Left lung (tissue), 10 donors: Measurements from ENCODE around the gene ESRRB. TPM values are rescaled to one million over a fixed set of nuclear protein-coding genes. Genes with fewer than 3 reads are reported as not detected.

ENCODE experiments used
- ATAC-seq: fragments of 200-7000 bp; cut with Tn5 transposase; one replicate; pipeline ENCODE4 v1.9.1; 2020; ENCODE audit warnings: moderate library complexity
- DNase-seq, 4 donors: peaks; one replicate each; pipeline ENCODE4 v3.0.0-alpha.2; 2013 to 2020
- H3K27ac ChIP-seq, 2 donors: fragments of 200-600 bp; sonication (generic) in 1 of 2; one replicate each; pipeline versions ENCODE4 v1.5.0 to v1.8.0; 2020 to 2021
- H3K27me3 ChIP-seq, 2 donors: fragments of 200-600 bp; sonication (generic) in 1 of 2; one replicate each; pipeline versions ENCODE4 v1.5.0 to v1.8.0; 2020 to 2021
- H3K36me3 ChIP-seq, 2 donors: fragments of 200-600 bp; sonication (generic) in 1 of 2; one replicate each; pipeline versions ENCODE4 v1.5.0 to v1.8.0; 2020 to 2021
- H3K4me1 ChIP-seq, 2 donors: fragments of 200-600 bp; one replicate each; pipeline ENCODE4 v1.8.0; 2021
- H3K4me3 ChIP-seq, 2 donors: fragments of 200-600 bp; sonication (generic) in 1 of 2; one replicate each; pipeline versions ENCODE4 v1.5.0 to v1.8.0; 2020 to 2021; ENCODE audit warnings: mild to moderate bottlenecking in 1 of 2
- H3K9me3 ChIP-seq, 2 donors: fragments of 200-600 bp; sonication (generic) in 1 of 2; one replicate each; pipeline versions ENCODE4 v1.5.0 to v1.8.0; 2020 to 2021
- intact Hi-C, 2 donors: fragments of 100-400 bp; cut with DNase I; formaldehyde crosslinking; loops; one replicate each; pipeline versions ENCODE4 v1.11.2 to v1.14.2; 2022
- polyA plus RNA-seq, 6 donors: library from polyadenylated mRNA; unstranded; fragments of 120-200 nt; gene quantifications; one replicate each; pipeline ENCODE4 v1.2.1, GENCODE V29; 2013; ENCODE audit not compliant: insufficient read length in 6 of 6
- total RNA-seq, 2 donors: library from RNA; stranded (reverse); fragmentation: NEBNext Ultra II Directional; extraction: Animal tissue kit (Norgen Biotek cat#: 25700); gene quantifications; one replicate each; pipeline ENCODE4 v1.2.1, GENCODE V29; 2021
- TF ChIP-seq, protein P1 (sequence below), 2 donors: fragments of 200-600 bp; sonication (generic) in 1 of 2; IDR thresholded peaks; one replicate each; pipeline versions ENCODE4 v1.5.0 to v1.8.0; 2021; ENCODE audit warnings: antibody characterized with exemption in 2 of 2
- donor health status: DM: no; HTN: yes; CAD: no.
- donor health status: DM: no; HTN: no; CAD: no.

Gene ESRRB
- total and polyA plus RNA-seq, 8 donors: 0.15 to 0.67 (median 0.40) TPM

DNA sequence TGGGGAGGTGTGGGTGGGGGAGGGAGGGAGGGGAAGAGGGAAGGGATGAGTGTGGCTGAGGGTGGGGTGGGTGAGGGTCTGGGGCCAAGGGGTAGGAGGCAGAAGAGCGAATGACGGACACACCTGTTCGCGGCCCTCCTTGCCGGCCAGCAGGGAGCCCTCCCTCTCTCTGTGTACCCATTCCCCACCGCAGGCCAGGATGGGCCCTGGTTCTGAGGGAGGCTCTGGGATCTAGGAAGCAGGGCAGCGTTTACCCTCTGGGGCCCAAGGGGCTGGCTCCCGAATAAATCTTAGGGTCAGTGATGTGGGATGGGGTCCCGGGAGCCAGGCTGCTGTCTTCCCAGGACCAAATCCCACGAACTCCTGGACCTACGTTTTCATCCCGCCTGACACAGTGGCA, 46.0 kb upstream of the ESRRB start:
- H3K9me3 ChIP-seq: no peaks in the 10 kb centered on the region
- no peak overlapping the region for H3K27ac ChIP-seq
- TF ChIP-seq, protein P1, sequence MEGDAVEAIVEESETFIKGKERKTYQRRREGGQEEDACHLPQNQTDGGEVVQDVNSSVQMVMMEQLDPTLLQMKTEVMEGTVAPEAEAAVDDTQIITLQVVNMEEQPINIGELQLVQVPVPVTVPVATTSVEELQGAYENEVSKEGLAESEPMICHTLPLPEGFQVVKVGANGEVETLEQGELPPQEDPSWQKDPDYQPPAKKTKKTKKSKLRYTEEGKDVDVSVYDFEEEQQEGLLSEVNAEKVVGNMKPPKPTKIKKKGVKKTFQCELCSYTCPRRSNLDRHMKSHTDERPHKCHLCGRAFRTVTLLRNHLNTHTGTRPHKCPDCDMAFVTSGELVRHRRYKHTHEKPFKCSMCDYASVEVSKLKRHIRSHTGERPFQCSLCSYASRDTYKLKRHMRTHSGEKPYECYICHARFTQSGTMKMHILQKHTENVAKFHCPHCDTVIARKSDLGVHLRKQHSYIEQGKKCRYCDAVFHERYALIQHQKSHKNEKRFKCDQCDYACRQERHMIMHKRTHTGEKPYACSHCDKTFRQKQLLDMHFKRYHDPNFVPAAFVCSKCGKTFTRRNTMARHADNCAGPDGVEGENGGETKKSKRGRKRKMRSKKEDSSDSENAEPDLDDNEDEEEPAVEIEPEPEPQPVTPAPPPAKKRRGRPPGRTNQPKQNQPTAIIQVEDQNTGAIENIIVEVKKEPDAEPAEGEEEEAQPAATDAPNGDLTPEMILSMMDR (IDR thresholded peaks at IDR 0.05): no peak
- no peaks in the 10 kb centered on the region for H3K4me1 ChIP-seq
- peaks cover 0 to 47% of the 10 kb centered on the region in 2 donors for H3K27me3 ChIP-seq
- intact Hi-C loops: no loop called here
- no peaks in the 10 kb centered on the region for H3K36me3 ChIP-seq
- ATAC-seq (no peak), DNase-seq (no peak)
- no peak overlapping the region for H3K4me3 ChIP-seq

DNA sequence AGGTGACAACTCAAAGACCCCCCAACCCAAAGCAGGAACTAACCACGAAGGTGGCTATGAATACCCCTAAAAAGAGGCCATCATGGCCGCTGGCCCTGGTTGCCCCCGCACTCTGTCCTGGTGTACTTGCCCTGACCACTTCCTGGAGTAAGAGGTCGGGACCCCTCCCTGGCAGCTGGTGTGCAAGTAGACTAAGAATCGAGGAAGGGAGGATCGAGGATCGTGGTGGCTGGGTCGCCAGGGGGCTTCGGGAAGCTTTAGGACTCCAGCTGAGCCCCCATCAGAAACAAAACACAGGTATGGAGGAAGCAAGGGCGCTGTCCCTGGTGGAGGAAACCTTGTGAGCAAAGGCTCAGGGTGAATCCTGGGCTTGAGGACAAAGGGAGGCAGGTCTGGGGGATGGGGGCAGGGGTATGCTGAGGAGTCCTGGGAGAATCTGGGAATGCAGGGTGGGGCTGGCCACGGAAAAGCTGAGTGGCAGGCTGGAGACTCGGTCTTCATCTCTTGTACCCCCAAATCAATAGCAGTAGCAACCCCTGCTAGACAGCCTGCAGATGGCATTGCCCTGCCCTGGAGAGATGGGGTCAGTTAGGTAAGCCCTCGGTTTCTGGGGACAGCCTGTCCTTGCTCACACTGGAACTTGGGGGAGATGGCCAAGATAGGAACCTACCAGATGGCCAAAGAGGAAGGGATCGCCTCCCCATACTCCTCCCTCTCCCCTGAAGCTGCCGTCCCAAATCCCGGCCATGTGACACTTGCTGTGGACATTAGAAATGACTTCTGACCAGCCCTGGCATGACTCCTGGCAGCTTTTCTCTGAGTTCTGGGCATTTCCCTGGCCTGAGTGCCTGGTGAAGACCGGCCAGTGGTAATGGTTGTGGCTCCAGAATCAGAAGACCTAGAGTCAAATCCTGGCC, 45.3 kb upstream of the ESRRB start:
- intact Hi-C loops: no loop called here
- peaks cover 0 to 47% of the 10 kb centered on the region in 2 donors for H3K27me3 ChIP-seq
- no peak for ATAC-seq
- H3K9me3 ChIP-seq: no peaks in the 10 kb centered on the region
- no peak for DNase-seq
- H3K4me3 ChIP-seq: no peak overlapping the region
- TF ChIP-seq, protein P1 (IDR thresholded peaks at IDR 0.05): no peak
- no peaks in the 10 kb centered on the region for H3K36me3 ChIP-seq
- H3K4me1 ChIP-seq: no peaks in the 10 kb centered on the region
- H3K27ac ChIP-seq: no peak overlapping the region

DNA sequence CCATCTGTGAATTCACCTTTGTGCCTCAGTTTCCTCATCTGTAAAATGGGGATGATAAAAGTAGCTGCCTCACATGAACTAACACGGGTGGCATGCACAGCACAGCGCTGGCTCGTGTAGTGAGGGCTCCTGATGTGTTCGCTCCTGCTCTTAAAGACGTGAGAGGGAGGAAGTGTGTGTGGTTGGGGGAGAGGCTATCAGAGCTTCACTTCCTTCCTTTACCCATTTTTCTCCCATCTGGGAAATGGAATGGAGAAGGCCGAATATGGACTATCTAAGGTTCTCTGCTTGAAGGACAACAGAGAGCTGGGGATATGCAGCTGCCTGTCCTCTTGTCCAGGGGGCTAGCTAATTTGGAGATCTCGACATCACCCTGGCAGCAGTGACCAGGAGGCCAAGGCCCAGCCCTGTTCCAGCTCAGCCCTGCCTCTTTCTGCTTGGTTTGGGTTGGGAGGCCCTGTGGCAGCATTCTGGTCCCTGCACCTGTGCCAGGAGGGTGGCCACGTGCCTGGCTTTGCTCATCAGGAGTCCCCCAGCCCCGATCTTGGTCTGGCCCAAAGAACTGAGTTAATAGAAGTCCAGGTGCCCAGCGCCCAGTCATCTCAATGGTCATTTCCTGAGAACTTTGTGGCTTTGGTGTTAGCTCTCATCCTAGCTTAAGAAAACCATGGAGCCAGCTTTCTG, 44.5 kb upstream of the ESRRB start:
- Histone ChIP-seq H3K9me3 (no peaks in the 10 kb centered on the region), H3K27me3 (peaks cover 0 to 47% of the 10 kb centered on the region in 2 donors), H3K4me3 (no peak overlapping the region), H3K4me1 (no peaks in the 10 kb centered on the region), H3K36me3 (no peaks in the 10 kb centered on the region), H3K27ac (no peak overlapping the region)
- TF ChIP-seq, protein P1 (IDR thresholded peaks at IDR 0.05): no peak
- intact Hi-C loops: no loop called here
- DNase-seq: no peak
- ATAC-seq: no peak

DNA sequence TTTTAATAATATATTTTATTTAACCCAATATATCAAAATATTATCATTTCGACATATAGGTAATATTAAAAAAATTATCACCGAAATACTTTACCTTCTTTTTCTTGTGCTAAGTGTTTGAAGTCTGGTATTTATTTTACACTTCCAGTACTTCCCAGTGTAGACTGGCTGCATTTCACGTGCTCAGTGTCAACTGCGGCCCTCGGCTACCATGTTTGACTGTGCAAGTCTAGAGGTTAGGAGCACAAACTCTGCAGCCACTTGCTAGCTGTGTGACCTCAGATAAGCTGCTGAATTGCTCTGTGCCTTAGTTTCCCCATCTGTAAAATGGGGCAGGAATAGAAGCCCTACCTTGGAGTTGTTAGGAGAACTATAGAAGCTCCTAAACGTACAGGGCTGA, 42.3 kb upstream of the ESRRB start:
- DNase-seq (no peak), ATAC-seq (no peak)
- Histone ChIP-seq H3K4me1 (no peaks in the 10 kb centered on the region), H3K36me3 (no peaks in the 10 kb centered on the region), H3K9me3 (no peaks in the 10 kb centered on the region), H3K27ac (no peak overlapping the region), H3K27me3 (peaks cover 0 to 39% of the 10 kb centered on the region in 2 donors), H3K4me3 (no peak overlapping the region)
- intact Hi-C loops: no loop called here
- TF ChIP-seq, protein P1 (IDR thresholded peaks at IDR 0.05): no peak

DNA sequence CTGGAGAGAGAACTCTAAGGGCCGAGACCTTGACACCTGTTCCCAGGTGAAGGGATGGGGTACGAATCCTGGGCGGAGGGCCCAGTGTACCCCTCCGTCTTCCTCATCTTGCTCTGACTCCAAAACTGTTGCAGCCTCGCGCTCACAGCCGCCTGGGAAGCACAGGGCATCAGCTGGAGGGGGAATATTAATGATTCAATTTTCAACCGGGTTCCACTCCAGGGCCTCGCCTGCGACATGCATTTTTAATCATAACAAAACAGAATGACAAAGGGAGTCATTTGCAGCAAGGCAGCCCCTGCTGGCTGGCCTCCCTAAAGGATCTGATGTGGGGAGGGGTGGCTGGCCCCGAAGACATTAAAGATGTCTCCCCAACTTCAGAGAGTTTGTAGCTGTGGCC, 41.6 kb upstream of the ESRRB start:
- Histone ChIP-seq H3K27me3 (peaks cover 0 to 32% of the 10 kb centered on the region in 2 donors), H3K9me3 (no peaks in the 10 kb centered on the region), H3K27ac (no peak overlapping the region), H3K36me3 (no peaks in the 10 kb centered on the region), H3K4me3 (no peak overlapping the region), H3K4me1 (no peaks in the 10 kb centered on the region)
- TF ChIP-seq, protein P1 (IDR thresholded peaks at IDR 0.05): no peak
- ATAC-seq (no peak), DNase-seq (no peak)
- intact Hi-C loops: no loop called here
